ENCODE results near the gene SCAMP3.

Gene SCAMP3

GRCh38 chr1:155285631-155286044 is 23.5 kb upstream of the SCAMP3 start:
- no peak for DNase-seq (ENCODE audit: low read depth in 1 of 2, low spot score in 1 of 2)

GRCh38 chr1:155285063-155285462 is 22.9 kb upstream of the SCAMP3 start:
- no peak for DNase-seq (ENCODE audit: low read depth in 1 of 2, low spot score in 1 of 2)

DNA sequence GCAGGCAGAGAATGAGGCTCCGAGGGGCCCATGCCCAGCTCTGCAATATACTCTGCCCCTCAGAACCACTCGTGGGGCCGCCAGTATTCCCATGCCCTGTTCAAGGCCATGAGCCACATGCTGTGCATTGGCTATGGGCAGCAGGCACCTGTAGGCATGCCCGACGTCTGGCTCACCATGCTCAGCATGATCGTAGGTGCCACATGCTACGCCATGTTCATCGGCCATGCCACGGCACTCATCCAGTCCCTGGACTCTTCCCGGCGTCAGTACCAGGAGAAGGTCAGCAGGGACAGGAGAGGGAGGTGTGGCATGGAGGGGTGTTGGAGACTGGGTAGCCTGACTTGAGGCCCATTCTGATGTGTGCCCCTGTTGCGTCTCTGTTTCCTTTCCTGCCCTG is 22.3 kb upstream of the SCAMP3 start:
- DNase-seq (ENCODE audit: low read depth in 1 of 2, low spot score in 1 of 2), result no peak

DNA sequence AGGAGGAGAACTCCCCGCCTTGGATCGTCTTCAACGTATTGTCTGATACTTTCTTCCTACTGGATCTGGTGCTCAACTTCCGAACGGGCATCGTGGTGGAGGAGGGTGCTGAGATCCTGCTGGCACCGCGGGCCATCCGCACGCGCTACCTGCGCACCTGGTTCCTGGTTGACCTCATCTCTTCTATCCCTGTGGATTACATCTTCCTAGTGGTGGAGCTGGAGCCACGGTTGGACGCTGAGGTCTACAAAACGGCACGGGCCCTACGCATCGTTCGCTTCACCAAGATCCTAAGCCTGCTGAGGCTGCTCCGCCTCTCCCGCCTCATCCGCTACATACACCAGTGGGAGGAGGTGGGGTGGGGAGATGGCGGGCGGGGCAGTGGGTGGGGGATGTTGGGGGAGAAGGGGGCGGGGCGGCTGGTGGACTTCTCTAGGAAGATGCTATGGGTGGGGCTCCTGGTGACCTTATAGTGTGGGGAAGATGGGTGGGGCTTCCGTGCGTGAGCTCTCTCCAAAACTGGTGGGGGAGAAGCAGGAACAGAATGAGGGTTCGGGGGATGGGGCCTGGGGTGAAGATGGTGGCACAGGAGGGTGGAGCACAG is 20.4 kb upstream of the SCAMP3 start:
- no peak for DNase-seq (ENCODE audit: low read depth in 1 of 2, low spot score in 1 of 2)

DNA sequence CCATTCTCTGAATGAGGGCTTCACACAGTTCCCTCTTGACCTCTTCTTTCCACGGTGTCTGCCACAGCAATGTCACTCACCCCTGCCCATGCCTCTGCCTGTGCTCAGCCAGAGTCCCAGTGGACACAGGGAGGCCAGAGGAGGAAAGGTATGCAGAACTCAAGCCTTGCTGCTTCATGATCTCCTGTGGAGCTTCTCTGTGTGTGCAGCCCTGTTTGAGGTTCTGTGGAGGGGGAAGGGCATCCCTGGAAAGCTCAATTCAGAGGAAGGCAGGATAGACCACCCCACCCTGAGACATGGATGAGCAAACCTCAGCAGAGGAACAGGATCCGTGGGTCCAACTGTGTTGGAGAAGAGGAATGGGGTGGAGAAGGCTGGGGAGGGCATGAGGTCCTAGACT is 17.1 kb upstream of the SCAMP3 start:
- DNase-seq (ENCODE audit: low read depth in 1 of 2, low spot score in 1 of 2), result no peak

DNA sequence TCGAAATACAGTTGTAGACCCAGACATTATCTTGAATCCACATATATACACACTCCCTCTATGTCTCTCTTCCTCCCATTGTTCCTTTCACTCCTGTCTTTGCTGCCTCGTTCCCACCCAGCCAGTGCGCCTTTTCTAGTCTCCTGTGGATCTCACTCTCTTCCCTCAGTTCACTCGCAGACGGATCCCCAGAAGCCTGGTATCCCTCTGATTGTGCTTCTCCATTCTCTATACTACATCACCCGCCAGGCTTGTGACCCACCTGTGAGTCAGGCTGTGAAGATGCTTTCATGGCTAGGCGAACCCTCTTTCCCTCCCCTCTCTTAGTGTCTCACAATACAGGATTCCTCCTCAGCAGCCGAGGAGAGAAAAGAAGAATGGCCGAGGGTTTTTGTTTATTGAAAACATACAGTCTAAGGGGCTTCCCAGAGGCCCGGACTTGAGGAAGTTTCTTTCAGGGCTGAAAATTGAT is 16.6 kb upstream of the SCAMP3 start:
- no peak for DNase-seq (ENCODE audit: low read depth in 1 of 2, low spot score in 1 of 2)

DNA sequence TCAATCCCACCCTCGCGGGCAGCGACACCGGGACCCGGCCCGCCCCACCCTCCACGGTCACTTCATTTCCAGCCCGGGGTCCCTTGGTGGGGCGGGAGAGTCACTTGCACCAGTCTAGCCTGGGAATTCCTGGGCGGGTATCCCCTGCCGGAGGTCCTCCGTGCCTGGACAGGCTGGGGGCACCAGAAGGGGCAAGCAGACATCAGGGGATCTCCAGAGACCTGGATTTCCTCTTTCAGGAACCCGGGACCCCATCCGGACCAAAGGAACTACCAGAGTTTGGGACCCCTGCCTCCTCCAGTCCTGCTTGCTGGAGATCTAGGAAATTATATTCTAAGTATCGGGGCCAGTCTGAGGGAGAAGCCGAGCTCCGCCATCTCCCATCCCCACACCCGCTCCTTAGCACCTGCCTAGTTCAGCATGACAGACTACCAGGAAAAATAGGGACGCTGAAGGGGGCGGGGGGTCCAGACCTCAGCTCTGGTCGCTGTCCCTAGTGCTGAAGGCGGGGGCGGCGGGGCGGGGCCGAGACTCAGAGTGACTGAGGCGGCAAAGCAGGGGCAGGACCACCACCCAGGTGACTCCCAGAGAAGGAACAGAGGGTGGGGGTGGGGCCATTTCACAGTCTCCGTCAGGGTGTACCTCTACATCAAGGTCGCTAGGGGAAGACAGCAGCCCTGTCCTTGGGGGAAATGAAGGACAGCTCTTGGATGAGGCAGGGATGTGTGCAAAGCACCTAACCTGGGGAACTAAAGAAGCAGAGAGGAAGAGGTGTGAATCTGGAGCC is 15.9 kb upstream of the SCAMP3 start:
- DNase-seq (ENCODE audit: low read depth in 1 of 2, low spot score in 1 of 2), result peak; percentile 48 to 66

DNA sequence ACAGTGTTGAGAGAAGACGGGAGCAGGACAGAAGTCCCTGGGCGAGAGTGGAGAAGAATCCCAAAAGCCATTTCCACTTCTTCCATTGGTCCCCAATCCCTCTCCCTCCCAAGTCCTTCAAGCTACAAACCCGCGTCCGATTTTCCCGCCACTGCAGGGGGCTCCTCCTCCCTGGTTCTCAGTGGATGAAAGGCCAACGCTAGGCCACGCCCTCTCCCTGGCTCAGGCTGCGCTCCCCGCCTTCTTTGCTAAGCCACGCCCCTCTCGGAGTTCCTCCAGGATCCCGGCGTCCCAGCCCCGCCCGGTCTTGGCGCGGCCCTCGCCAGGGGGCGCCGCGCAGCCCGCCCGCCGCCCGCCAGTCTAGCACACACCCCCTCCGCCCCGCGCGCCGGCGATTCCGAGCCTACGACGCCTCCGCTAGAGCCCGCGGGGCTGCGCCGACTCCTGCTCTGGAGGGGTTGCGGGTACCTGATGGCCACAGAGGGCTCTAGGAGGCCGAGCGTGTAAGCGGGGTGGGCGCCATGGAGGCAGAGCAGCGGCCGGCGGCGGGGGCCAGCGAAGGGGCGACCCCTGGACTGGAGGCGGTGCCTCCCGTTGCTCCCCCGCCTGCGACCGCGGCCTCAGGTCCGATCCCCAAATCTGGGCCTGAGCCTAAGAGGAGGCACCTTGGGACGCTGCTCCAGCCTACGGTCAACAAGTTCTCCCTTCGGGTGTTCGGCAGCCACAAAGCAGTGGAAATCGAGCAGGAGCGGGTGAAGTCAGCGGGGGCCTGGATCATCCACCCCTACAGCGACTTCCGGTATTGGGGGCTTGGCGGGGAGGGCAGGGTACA is 15.1 kb upstream of the SCAMP3 start, which contains the start of gene HCN3:
Gene HCN3, plus strand, starts transcription at position 394 of the 832 bp plus-strand sequence. Its CDS starts 128 bp downstream, at position 522.
- DNase-seq (ENCODE audit: low read depth in 1 of 2, low spot score in 1 of 2), result peak; percentile 79 to 89

- DNase-seq (ENCODE audit: low read depth in 1 of 2, low spot score in 1 of 2), result peak; percentile 88 to 95
These were observed 11.4 kb upstream of the SCAMP3 start, which contains the start of gene CLK2 for GRCh38 chr1:155273343-155274245. Gene CLK2 (minus strand): TSS chr1:155273504. CDS start chr1:155270977, 2,527 bp downstream.

DNA sequence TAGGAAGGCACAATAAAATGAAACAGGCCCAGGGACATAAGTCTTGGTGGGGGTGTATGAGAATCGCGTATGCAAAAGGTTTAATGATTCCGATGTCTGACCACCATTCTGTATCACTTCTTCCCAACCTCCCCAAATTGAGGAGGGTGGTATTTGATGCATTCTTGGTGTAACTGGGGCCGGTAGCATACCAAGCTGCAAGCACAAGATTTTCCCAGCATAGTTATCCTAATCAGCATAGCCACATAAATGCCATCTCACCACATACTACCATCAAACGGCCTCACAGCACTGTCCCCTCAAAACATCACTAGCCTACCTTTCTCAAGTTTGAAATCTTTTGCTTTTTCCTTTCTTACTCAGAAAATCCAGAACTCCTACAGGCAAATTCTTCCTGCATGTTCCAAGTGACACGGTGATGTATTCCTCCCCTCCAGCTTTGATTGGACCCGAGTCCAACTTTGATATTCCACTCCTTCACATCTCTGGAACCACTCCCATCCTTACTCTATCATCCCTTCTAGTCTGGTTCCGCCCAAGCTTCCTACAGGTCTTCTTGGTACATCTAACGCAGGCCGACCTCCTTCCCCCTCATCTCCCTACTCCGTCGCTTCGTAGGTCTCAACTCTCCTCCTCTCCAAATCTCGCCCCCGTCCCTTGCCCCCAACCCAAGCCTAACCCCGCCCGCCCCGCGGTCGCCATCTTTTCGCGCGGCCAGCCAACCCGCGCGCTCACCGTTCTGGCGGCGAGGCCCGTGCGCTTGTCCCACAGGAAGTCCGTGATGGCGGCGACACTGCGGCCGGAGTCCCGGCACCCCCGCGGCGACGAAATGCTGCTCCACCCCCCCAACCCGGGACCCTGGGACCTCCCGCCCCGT is 10.5 kb upstream of the SCAMP3 start:
- no peak for DNase-seq (ENCODE audit: low read depth in 1 of 2, low spot score in 1 of 2)

DNA sequence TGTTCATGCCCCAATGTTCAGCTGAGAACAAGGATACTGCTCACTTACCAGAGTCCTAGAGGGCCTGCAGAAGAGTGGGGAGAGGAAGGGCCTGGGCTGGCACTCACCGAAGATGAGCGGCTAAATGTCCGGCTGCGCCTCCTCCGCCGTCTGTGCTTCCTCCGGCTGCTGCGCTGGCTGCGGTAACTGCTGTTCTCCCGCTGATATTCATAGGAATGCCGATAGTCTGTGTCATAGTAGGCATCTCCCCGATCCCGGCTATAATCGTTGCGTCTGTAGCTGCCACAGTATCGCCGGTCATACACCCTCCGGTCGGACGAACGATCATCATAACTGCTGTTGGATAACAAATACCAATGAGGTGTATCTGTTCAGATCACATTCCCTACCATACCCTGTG is 7.2 kb upstream of the SCAMP3 start:
- DNase-seq (ENCODE audit: low read depth in 1 of 2, low spot score in 1 of 2), result no peak

GRCh38 chr1:155268630-155269029 is 6.5 kb upstream of the SCAMP3 start:
- DNase-seq (ENCODE audit: low read depth in 1 of 2, low spot score in 1 of 2), result no peak

DNA sequence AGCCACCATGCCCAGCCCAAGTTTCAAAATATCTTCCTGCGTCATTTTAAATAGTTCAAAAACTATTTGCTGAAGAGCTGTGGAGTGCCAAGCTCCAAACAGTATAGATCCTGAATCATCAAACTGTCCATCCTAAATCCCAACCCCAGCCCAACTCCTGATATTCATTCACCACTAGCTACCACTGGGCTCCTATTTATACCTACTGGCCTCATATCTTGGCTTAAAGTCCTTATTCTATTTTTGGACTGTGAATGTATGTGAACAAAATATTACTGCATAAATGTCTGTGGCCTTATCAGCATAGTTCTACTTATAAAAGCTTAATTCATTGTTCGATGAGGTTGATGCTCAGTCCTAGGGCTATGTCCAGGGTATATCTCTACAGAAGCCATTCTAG is 5.2 kb upstream of the SCAMP3 start:
- no peak for DNase-seq (ENCODE audit: low read depth in 1 of 2, low spot score in 1 of 2)

DNA sequence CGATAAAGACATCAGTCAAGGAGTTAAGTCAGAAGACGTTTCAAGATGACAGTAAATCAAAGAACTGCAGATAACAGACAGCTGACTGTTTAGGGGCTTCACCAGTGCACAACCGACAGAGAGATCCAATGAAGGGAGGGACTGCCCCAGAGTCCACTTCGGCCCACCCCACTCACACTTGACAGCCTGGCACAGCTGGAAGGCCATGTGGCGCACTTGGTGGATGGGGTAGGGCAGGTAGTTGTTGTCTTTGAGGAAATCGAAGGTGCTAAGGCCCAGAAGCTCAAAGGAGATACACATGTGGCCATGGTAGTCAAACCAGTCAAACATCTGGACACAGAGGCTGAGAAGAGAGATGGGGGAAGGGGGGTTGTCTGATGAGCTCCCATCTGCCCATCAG is 4.4 kb upstream of the SCAMP3 start:
- no peak for DNase-seq (ENCODE audit: low read depth in 1 of 2, low spot score in 1 of 2)

GRCh38 chr1:155263067-155263466 is 907 bp upstream of the SCAMP3 start:
- no peak for DNase-seq (ENCODE audit: low read depth in 1 of 2, low spot score in 1 of 2)

DNA sequence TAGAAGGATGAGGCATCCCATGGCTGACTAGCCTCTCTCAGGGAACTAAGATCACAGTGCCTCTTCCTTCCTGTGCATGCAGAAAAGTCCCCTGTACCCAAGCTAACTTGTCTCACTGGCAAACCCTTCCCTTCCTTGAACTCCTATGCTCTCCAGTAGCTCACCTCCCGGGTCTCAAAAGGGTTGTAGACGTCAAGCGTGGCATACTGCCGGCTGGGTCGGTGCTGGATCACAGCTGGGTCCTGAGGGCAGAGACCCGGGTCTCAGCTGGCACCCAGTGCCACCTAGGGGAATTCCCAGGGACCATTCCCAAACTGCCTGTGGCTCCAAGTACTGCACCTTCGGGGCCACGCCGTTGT is 688 bp downstream of the SCAMP3 start:
- no peak for DNase-seq (ENCODE audit: low read depth in 1 of 2, low spot score in 1 of 2)

GRCh38 chr1:155260276-155260675 is 1.9 kb downstream of the SCAMP3 start:
- DNase-seq (ENCODE audit: low read depth in 1 of 2, low spot score in 1 of 2), result no peak

GRCh38 chr1:155256058-155256852 is 5.9 kb downstream of the SCAMP3 start:
- no peak for DNase-seq (ENCODE audit: low read depth in 1 of 2, low spot score in 1 of 2)
